GM12892 (cell line): ENCODE measurements around the gene ZNF823.

ENCODE experiments used
- POLR2AphosphoS5 ChIP-seq: IDR thresholded peaks from 2 replicates; pipeline ENCODE4 v1.6.1; 2011; ENCODE audit warnings: low read depth, low read length, control low read depth
- TAF1 ChIP-seq: IDR thresholded peaks from 2 replicates; pipeline ENCODE4 v1.6.1; 2011; ENCODE audit warnings: low read depth, mild to moderate bottlenecking, control low read depth, low read length, borderline replicate concordance

GRCh38 chr19:11767633-11768133, 28.9 kb upstream of the ZNF823 start:
- no peak for TF ChIP-seq TAF1
- TF ChIP-seq POLR2AphosphoS5 = no peak
